ENCODE data around the gene NFKBIA.

The NFKBIA gene

DNA sequence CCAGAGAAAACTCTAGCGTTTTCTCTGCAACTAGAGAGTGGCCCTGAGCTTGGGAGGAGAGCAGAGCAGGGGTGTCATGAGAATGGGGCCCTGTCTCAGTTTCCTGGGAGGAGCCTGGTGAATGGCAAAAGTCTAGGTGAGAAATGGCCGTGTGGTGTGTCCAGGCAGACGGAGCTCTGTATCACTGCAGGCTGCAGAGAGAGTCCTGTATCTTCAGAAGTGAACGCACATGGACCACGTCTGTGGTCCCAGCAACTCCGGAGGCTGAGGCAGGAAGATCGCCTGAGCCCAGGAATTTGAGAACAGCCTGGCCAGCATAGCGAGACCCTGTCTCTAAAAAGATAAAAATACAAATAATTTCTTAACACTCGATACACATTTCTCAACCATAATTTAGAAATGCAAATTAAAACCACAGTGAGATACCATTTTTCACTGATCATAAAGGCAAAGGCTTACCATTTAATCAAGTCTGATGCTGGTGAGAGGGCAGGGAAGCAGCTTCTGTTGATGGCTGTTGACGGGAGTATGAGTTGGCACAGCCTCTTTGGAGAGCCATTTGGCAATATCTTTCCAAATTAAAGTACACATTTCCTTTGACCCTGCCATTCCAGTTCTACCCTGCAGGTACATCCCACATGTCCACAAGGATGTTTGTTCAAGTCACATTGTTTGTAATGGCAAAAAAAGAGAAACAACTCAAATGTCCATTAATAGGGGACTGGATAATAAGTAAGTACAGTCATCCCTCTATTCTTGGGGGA, 51.0 kb downstream of the NFKBIA start:
- Histone ChIP-seq H4K20me1 (ENCODE audit: insufficient read depth, low read length) (no peaks in the 10 kb centered on the region), H3K27ac (ENCODE audit: low read depth, low read length, poor library complexity, severe bottlenecking) (no peak overlapping the region), H3K9me3 (ENCODE audit: low read length) (no peaks in the 10 kb centered on the region), H3K4me1 (ENCODE audit: insufficient read depth, low read length, severe bottlenecking) (no peaks in the 10 kb centered on the region), H3K79me2 (ENCODE audit: insufficient read depth, low read length) (no peaks in the 10 kb centered on the region), H3K4me3 (ENCODE audit: low read depth, low read length, poor library complexity, severe bottlenecking) (no peak overlapping the region), H2AFZ (ENCODE audit: low read length) (no peak overlapping the region), H3K9me2 (ENCODE audit: low read depth, low read length) (no peaks in the 10 kb centered on the region), H3K4me2 (ENCODE audit: low read length) (no peak overlapping the region), H3K27me3 (ENCODE audit: insufficient read depth, low read length) (no peaks in the 10 kb centered on the region), H3K36me3 (ENCODE audit: insufficient read depth, low read length) (no peaks in the 10 kb centered on the region), H3K9ac (ENCODE audit: low read length) (no peak overlapping the region), H3F3A (ENCODE audit: insufficient read depth, low read length) (no peaks in the 10 kb centered on the region)
- TF ChIP-seq EZH2 (IDR thresholded peaks at IDR 0.05; ENCODE audit: borderline replicate concordance, low read length), result no peak
- TF ChIP-seq, protein P1, sequence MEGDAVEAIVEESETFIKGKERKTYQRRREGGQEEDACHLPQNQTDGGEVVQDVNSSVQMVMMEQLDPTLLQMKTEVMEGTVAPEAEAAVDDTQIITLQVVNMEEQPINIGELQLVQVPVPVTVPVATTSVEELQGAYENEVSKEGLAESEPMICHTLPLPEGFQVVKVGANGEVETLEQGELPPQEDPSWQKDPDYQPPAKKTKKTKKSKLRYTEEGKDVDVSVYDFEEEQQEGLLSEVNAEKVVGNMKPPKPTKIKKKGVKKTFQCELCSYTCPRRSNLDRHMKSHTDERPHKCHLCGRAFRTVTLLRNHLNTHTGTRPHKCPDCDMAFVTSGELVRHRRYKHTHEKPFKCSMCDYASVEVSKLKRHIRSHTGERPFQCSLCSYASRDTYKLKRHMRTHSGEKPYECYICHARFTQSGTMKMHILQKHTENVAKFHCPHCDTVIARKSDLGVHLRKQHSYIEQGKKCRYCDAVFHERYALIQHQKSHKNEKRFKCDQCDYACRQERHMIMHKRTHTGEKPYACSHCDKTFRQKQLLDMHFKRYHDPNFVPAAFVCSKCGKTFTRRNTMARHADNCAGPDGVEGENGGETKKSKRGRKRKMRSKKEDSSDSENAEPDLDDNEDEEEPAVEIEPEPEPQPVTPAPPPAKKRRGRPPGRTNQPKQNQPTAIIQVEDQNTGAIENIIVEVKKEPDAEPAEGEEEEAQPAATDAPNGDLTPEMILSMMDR (IDR thresholded peaks at IDR 0.05; ENCODE audit: low read length), result no peak

DNA sequence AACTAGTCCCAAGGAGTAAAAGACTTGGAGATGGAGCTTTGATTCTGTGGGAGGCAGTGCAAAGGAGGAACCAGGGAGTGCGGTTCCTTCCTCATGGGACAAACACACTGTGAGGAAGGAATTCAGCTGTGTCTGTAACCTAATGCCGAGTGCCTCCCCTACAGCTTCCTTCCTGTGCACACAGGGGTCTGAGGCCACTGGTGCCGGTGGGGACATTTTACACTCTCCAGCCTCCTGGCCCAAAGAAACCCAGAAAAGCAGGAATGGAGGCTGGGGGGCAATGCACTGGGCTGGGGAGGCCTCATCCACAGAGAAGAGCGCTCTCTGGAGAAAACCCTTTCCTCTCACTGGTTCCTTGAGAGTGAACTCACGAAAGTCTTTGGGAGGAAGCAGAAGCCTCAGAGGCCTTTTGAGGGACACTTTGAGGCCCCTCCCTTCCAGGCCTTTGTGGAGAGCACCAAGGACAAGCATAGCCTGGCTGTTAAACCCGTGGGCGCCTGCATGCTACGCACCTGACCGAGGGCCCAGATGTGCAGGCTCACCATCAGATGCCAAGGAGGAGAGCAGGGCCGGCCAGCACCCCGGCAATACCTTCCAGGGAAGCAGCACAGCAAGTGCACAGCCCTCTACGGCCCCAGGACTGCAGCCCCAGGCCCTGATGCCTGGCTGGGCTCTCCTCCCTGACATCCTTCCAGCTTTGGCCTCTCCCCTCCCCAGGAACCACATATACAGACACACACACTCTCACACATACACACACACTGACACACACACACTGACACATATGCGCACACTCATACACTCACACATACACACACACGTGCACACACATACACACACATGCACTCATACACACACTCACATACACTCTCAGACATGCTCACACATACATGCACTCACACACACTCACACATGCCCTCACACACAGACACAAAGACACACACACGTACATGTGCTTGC, 52.0 kb downstream of the NFKBIA start:
- Histone ChIP-seq H3K9ac (ENCODE audit: low read length) (no peak overlapping the region), H3K4me3 (ENCODE audit: low read depth, low read length, poor library complexity, severe bottlenecking) (no peak overlapping the region), H3K27me3 (ENCODE audit: insufficient read depth, low read length) (0 out of 2 replicates have a peak, but pooled peaks cover 3% of the 10 kb centered on the region), H3K79me2 (ENCODE audit: insufficient read depth, low read length) (no peaks in the 10 kb centered on the region), H3K4me1 (ENCODE audit: insufficient read depth, low read length, severe bottlenecking) (no peaks in the 10 kb centered on the region), H3K36me3 (ENCODE audit: insufficient read depth, low read length) (no peaks in the 10 kb centered on the region), H3F3A (ENCODE audit: insufficient read depth, low read length) (no peaks in the 10 kb centered on the region), H3K9me3 (ENCODE audit: low read length) (no peaks in the 10 kb centered on the region), H3K9me2 (ENCODE audit: low read depth, low read length) (no peaks in the 10 kb centered on the region), H3K27ac (ENCODE audit: low read depth, low read length, poor library complexity, severe bottlenecking) (no peak overlapping the region), H2AFZ (ENCODE audit: low read length) (no peak overlapping the region), H4K20me1 (ENCODE audit: insufficient read depth, low read length) (no peaks in the 10 kb centered on the region), H3K4me2 (ENCODE audit: low read length) (no peak overlapping the region)
- TF ChIP-seq EZH2 (IDR thresholded peaks at IDR 0.05; ENCODE audit: borderline replicate concordance, low read length), result no peak
- TF ChIP-seq, protein P1 (IDR thresholded peaks at IDR 0.05; ENCODE audit: low read length), result no peak

DNA sequence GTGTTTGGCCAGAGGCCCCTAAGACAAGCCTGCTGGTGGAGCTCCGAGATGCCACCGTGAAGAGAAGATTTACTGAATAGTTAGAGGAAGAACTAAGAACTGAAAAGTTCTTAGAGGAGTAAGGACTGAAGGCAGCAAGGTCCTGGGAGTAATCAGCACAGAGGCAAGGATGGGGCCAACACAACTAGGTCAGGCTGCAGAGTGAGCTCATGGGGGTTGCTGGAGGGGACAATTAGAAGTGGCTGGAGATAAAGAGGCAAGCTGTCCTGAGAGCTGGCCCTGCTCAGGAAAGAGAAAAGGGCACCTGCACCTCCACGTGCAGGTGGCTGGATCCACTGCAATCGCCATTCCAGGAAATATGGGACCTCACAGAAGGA, 52.7 kb downstream of the NFKBIA start:
- H3K9me2 ChIP-seq (ENCODE audit: low read depth, low read length), result no peaks in the 10 kb centered on the region
- TF ChIP-seq, protein P1 (IDR thresholded peaks at IDR 0.05; ENCODE audit: low read length), result no peak
- TF ChIP-seq EZH2 (IDR thresholded peaks at IDR 0.05; ENCODE audit: borderline replicate concordance, low read length), result no peak
- no peak overlapping the region for H3K4me2 ChIP-seq (ENCODE audit: low read length)
- H4K20me1 ChIP-seq (ENCODE audit: insufficient read depth, low read length), result no peaks in the 10 kb centered on the region
- no peak overlapping the region for H2AFZ ChIP-seq (ENCODE audit: low read length)
- H3K27me3 ChIP-seq (ENCODE audit: insufficient read depth, low read length), result 0 out of 2 replicates have a peak, but pooled peaks cover 6% of the 10 kb centered on the region
- no peak overlapping the region for H3K27ac ChIP-seq (ENCODE audit: low read depth, low read length, poor library complexity, severe bottlenecking)
- no peaks in the 10 kb centered on the region for H3K4me1 ChIP-seq (ENCODE audit: insufficient read depth, low read length, severe bottlenecking)
- H3K79me2 ChIP-seq (ENCODE audit: insufficient read depth, low read length), result no peaks in the 10 kb centered on the region
- no peaks in the 10 kb centered on the region for H3K9me3 ChIP-seq (ENCODE audit: low read length)
- H3K9ac ChIP-seq (ENCODE audit: low read length), result no peak overlapping the region
- no peaks in the 10 kb centered on the region for H3K36me3 ChIP-seq (ENCODE audit: insufficient read depth, low read length)
- H3K4me3 ChIP-seq (ENCODE audit: low read depth, low read length, poor library complexity, severe bottlenecking), result no peak overlapping the region
- no peaks in the 10 kb centered on the region for H3F3A ChIP-seq (ENCODE audit: insufficient read depth, low read length)

Data from OCI-LY1 (cell line).